AG04450 (cell line): ENCODE measurements around the gene JAML. TPM values are rescaled to one million over a fixed set of nuclear protein-coding genes. Genes with fewer than 3 reads are reported as not detected.

Experiments
- CTCF ChIA-PET: fragments of 300-600, 350-600 bp; formaldehyde crosslinking; extraction: SDS; loops from one replicate; lab custom pipeline; 2022; ENCODE audit warnings: antibody characterized with exemption, inconsistent platforms; lab: Charles Lee
- POLR2A ChIA-PET: fragments of 350-600 bp; formaldehyde crosslinking; extraction: SDS; loops from one replicate; lab custom pipeline; 2021; ENCODE audit warnings: antibody characterized with exemption, inconsistent platforms; lab: Yijun Ruan, JAX
- DNase-seq: peaks from one replicate; pipeline ENCODE4 v3.0.0-alpha.2; 2011; ENCODE audit warnings: low read depth, low spot score
- H3K27ac ChIP-seq: one replicate; pipeline ENCODE4 v1.5.1; 2012; ENCODE audit warnings: low read depth, low read length, control low read depth
- H3K27me3 ChIP-seq: one replicate; pipeline ENCODE4 v1.6.0; 2012; ENCODE audit warnings: low read length; ENCODE audit not compliant: control insufficient read depth, insufficient read depth
- H3K4me3 ChIP-seq: 2 replicates; pipeline ENCODE4 v1.5.1; 2011; ENCODE audit warnings: mild to moderate bottlenecking, low read depth, low read length, control low read depth
- H3K9me3 ChIP-seq: 2 replicates; pipeline ENCODE4 v1.5.1; 2012; ENCODE audit warnings: low read length; ENCODE audit not compliant: control insufficient read depth, insufficient read depth
- polyA plus RNA-seq: library from polyadenylated mRNA; depleted of rRNA; stranded (reverse); fragments of >200 nt; gene quantifications from 2 replicates; pipeline ENCODE4 v1.2.3, GENCODE V29; 2011
- TF ChIP-seq, protein P1 (sequence below): IDR thresholded peaks from 2 replicates; pipeline ENCODE4 v1.5.1; 2011; ENCODE audit warnings: low read depth, low read length, control low read depth, inconsistent platforms

The JAML gene
- polyA plus RNA-seq, 1 experiment = not detected

DNA sequence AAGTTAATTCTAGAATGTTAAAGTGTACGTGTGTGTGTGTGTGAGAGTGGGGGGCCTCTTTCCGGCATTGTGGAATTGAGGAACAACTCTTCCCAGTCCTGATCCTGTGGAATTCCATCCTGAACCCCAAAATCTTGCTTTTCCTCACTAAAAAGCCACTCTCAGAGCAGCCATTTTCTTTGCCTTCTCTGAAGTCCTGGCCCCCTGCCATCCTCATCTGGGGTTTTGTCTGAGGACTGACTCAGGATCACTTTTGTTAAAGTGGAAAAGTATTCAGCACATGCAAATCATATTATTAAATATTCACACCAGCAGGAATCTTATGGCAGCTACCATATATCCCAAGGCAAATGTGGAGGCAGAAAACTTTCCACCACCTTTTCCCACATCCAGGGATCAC is 76.0 kb downstream of the JAML start:
- peaks cover 72% of the 10 kb centered on the region for H3K27me3 ChIP-seq

DNA sequence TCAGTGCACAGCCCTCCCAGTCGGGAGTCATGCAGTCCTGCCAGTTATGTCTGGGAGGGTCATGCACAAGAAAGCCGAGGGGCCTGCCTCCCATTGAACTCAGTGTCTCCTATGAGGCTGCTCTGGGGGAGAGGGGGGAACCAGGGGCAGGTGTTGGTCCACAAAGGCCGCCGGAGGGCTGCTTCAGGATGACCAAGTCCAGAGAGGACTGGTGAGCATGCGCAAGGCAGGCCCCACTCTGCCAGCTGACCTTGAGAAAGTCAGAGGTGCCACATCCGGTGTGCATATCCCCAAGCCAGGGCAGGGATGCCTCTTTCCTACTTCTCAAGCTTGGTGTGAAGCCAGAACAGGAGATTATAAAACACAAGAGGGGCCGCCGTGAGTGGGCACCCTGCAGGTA is 76.6 kb downstream of the JAML start:
- CTCF ChIA-PET = interaction anchor here (0.6 to 0.9 kb wide), 2 partner anchors 23 to 1576 kb away, joined by 3 to 5 read pairs; no protein-coding TSS in a partner anchor
- H3K9me3 ChIP-seq = no peaks in the 10 kb centered on the region; the same call in 1 of the 2 replicates
- TF ChIP-seq, protein P1, sequence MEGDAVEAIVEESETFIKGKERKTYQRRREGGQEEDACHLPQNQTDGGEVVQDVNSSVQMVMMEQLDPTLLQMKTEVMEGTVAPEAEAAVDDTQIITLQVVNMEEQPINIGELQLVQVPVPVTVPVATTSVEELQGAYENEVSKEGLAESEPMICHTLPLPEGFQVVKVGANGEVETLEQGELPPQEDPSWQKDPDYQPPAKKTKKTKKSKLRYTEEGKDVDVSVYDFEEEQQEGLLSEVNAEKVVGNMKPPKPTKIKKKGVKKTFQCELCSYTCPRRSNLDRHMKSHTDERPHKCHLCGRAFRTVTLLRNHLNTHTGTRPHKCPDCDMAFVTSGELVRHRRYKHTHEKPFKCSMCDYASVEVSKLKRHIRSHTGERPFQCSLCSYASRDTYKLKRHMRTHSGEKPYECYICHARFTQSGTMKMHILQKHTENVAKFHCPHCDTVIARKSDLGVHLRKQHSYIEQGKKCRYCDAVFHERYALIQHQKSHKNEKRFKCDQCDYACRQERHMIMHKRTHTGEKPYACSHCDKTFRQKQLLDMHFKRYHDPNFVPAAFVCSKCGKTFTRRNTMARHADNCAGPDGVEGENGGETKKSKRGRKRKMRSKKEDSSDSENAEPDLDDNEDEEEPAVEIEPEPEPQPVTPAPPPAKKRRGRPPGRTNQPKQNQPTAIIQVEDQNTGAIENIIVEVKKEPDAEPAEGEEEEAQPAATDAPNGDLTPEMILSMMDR = no peak
- DNase-seq = no peak
- H3K4me3 ChIP-seq = no peak overlapping the region
- POLR2A ChIA-PET = no interaction called here
- H3K27me3 ChIP-seq = peaks cover 68% of the 10 kb centered on the region
- no peak overlapping the region for H3K27ac ChIP-seq

More for the DNA sequence above, 76.0 kb downstream of the JAML start:
- no peak overlapping the region for H3K27ac ChIP-seq
- ChIA-PET CTCF (interaction anchor here (0.9 kb wide), 2 partner anchors 22 kb away, joined by 3 to 5 read pairs; no protein-coding TSS in a partner anchor), POLR2A (no interaction called here)
- no peaks in the 10 kb centered on the region; the same call in 1 of the 2 replicates for H3K9me3 ChIP-seq
- no peak overlapping the region for H3K4me3 ChIP-seq
- no peak for DNase-seq
- TF ChIP-seq, protein P1 = no peak

GRCh38 chr11:118147502-118147901 is 77.3 kb downstream of the JAML start:
- TF ChIP-seq, protein P1 = no peak
- ChIA-PET POLR2A (no interaction called here), CTCF (interaction anchor here (0.6 to 5.6 kb wide), 4 partner anchors 24 to 1577 kb away, joined by 3 to 71 read pairs (median 3); no protein-coding TSS in a partner anchor)
- H3K9me3 ChIP-seq = no peaks in the 10 kb centered on the region; the same call in 1 of the 2 replicates
- no peak overlapping the region for H3K4me3 ChIP-seq
- DNase-seq = no peak
- H3K27me3 ChIP-seq = peaks cover 68% of the 10 kb centered on the region
- H3K27ac ChIP-seq = no peak overlapping the region

DNA sequence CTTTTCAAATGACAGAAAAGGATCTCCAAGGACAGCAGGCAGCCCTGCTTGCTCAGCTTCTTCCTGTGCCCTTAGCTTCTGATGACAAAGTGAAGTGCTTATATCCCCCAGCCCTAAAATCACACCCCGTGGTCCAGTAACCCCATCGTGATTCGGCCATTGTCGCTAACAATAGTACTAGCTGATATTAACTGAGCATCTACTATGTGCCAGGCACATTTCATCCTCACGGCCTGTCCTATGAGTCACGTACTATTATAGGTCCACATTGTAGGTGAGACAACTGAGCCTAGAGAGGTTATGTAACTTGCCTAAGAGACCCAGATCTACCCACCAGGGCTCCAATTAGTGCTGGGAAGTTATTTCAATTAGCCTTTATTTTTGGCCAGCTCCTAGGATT is 78.3 kb downstream of the JAML start:
- no peak overlapping the region for H3K4me3 ChIP-seq
- no peak for DNase-seq
- ChIA-PET POLR2A (no interaction called here), CTCF (interaction anchor here (1.0 to 5.6 kb wide), 2 partner anchors 21 to 25 kb away, joined by 3 to 71 read pairs; no protein-coding TSS in a partner anchor)
- TF ChIP-seq, protein P1 = no peak
- no peaks in the 10 kb centered on the region; the same call in 1 of the 2 replicates for H3K9me3 ChIP-seq
- H3K27ac ChIP-seq = no peak overlapping the region
- H3K27me3 ChIP-seq = peaks cover 60% of the 10 kb centered on the region
